Skeletal muscle satellite cell (primary cell): ENCODE data around the gene THADA.
A peak's percentile ranks its signal among the peaks of the same experiment; 100 is the strongest.
"Not testable (repeated sequence)": the region's sequence is repeated elsewhere in the genome, so short reads cannot be mapped to it uniquely, and the experiment has no call there.

Experiments used
- H3K27me3 ChIP-seq: 2 replicates; pipeline ENCODE4 v1.7.0; 2013; ENCODE audit warnings: low read length; ENCODE audit not compliant: control insufficient read depth, insufficient read depth
- H3K36me3 ChIP-seq: 2 replicates; pipeline ENCODE4 v1.7.0; 2013; ENCODE audit warnings: mild to moderate bottlenecking, control low read depth, low read length; ENCODE audit not compliant: insufficient read depth
- H3K4me1 ChIP-seq: 2 replicates; pipeline ENCODE4 v1.7.0; 2013; ENCODE audit warnings: low read length; ENCODE audit not compliant: control insufficient read depth, insufficient read depth
- H3K4me2 ChIP-seq: 2 replicates; pipeline ENCODE4 v1.7.0; 2013; ENCODE audit warnings: mild to moderate bottlenecking, low read length
- H3K4me3 ChIP-seq: 2 replicates; pipeline ENCODE4 v1.7.0; 2013; ENCODE audit warnings: low read length
- H3K9ac ChIP-seq: 2 replicates; pipeline ENCODE4 v1.7.0; 2013; ENCODE audit warnings: mild to moderate bottlenecking, low read depth, low read length, moderate library complexity
- H3K9me3 ChIP-seq: replicated peaks from 2 replicates; pipeline ENCODE4 v1.7.0; 2013; ENCODE audit warnings: mild to moderate bottlenecking, control low read depth, low read length

THADA gene

DNA sequence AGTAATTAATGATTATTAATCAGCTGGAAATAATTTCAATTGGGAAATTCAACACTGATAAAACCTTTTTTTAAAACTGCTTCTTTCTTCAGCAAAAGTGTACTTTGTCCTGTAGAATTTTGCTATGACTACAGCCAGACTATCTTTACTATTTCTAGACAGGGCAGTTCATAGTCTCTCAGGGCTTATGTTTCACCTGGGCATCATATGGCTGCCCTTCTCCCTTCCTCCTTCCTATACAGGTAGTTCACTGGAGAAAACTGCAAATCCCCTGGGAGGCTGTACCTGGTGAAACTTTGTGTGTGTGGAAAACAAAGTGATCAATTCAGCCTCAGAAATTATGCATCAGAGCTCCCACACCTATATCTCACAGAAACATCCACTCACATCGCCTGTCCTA, 38.6 kb downstream of the THADA start:
- H3K4me1 ChIP-seq = no peaks in the 10 kb centered on the region
- H3K4me2 ChIP-seq = no peak overlapping the region
- H3K9ac ChIP-seq = no peak overlapping the region
- H3K4me3 ChIP-seq = no peak overlapping the region
- H3K27me3 ChIP-seq = no peaks in the 10 kb centered on the region
- H3K36me3 ChIP-seq = peaks cover 41% of the 10 kb centered on the region
- H3K9me3 ChIP-seq = no peaks in the 10 kb centered on the region

DNA sequence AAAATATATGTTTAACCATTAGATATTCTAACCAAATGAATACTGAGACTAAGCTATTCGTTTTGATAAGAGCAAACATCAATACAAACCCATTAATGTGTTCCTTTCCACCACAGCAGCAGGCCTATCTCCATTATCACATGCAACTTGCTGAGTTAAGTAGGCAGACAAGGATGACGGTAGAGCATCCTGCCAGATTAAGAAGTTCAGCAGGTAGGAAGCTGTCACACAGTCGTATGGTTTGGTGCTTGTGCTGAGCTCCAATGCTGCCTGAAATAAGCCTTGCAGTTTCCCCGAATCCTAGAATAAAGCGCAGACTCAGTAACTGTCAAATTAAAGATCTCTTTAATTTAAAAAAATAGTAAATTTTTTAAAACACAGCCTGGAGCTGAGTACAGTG, 39.6 kb downstream of the THADA start:
- Histone ChIP-seq H3K36me3 (peaks cover 51% of the 10 kb centered on the region), H3K4me3 (no peak overlapping the region), H3K9me3 (no peaks in the 10 kb centered on the region), H3K27me3 (no peaks in the 10 kb centered on the region), H3K4me1 (no peaks in the 10 kb centered on the region), H3K4me2 (no peak overlapping the region), H3K9ac (no peak overlapping the region)

DNA sequence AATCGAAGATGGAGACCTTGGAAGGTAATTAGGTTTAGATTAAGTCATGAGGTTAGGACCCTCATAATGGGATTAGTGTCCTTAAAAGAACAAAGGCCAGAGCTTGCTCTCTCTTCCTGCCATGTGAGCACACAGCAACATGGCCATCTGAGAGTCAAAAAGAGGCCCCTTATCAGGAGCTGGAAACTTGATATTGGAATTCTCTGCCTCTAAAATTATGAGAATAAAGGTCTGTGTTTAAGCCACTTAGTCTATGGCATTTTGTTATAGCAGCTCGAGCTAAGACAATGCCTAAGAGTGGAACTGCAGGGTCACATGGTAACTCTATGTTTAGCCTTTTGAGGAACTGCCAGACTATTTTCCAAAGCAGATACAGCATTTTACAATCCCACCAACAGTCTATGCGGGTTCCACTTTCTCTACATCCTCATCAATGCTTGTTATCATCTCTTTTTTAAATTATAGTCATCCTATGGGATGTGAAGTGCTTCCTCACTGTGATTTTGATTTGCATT, 42.4 kb downstream of the THADA start:
- Histone ChIP-seq H3K4me1 (no peaks in the 10 kb centered on the region), H3K9ac (no peak overlapping the region), H3K9me3 (no peaks in the 10 kb centered on the region), H3K36me3 (peaks cover 58% of the 10 kb centered on the region), H3K4me2 (no peak overlapping the region), H3K27me3 (no peaks in the 10 kb centered on the region), H3K4me3 (no peak overlapping the region)

DNA sequence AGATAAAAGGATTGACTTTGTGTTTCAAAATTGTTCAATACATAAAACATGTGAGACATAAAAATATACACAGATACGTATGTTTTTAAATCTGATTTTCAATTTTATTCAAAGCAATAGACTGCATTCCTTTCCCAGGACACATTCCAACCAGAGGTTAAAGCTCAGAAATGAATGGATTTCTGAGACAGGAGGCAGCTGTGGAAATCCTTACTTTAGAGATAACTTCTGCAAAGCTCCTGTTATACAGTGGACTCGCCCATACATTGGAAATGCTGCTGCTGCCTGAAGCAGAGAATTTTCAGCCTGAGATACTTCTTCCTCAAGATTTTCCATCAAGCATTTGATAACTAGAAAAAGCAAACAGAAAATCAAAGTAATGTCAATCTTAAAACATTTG, 43.8 kb downstream of the THADA start:
- no peak overlapping the region for H3K4me3 ChIP-seq
- H3K9ac ChIP-seq = no peak overlapping the region
- no peaks in the 10 kb centered on the region for H3K9me3 ChIP-seq
- H3K27me3 ChIP-seq = no peaks in the 10 kb centered on the region
- H3K4me2 ChIP-seq = no peak overlapping the region
- H3K36me3 ChIP-seq = peaks cover 45% of the 10 kb centered on the region
- no peaks in the 10 kb centered on the region for H3K4me1 ChIP-seq

DNA sequence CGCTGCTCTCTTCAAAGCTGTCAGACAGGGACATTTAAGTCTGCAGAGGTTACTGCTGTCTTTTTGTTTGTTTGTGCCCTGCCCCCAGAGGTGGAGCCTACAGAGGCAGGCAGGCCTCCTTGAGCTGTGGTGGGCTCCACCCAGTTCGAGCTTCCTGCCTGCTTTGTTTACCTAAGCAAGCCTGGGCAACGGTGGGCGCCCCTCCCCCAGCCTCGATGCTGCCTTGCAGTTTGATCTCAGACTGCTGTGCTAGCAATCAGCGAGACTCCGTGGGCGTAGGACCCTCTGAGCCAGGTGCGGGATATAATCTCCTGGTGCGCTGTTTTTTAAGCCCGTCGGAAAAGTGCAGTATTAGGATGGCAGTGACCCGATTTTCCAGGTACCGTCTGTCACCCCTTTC, 47.5 kb downstream of the THADA start:
- not testable (repeated sequence) for H3K4me2 ChIP-seq, H3K9ac ChIP-seq, H3K4me1 ChIP-seq, H3K9me3 ChIP-seq, H3K27me3 ChIP-seq, H3K4me3 ChIP-seq
- peaks cover 31% of the 10 kb centered on the region for H3K36me3 ChIP-seq

DNA sequence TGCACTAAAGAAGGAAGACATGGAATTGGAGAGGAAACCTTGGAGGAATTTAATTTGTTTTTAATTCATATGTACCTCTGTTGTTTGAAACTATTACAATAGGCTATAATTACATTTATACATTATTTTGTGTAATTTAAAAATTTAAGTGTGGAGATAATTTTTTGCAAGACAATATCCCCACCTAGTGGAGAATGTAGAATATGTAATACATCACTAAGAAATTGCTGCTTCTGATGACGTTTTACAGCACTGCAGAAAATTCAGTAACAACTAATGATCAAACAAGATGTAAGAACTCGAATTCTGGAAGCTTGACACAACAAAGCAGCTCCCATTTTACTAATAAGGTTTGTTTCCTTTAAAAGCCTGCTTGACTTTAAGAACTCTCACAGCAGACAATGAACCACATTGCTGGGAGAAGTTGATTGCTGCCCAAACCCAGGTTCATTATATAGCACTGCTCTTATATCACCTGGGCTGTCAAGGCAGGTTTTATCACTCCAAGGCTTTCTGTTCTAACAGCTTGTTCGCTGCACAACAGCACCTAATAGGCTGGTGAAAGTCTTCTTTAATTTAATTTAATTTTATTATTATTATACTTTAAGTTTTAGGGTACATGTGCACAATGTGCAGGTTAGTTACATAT, 53.4 kb downstream of the THADA start:
- H3K4me3 ChIP-seq = no peak overlapping the region
- no peaks in the 10 kb centered on the region for H3K27me3 ChIP-seq
- H3K9me3 ChIP-seq = no peaks in the 10 kb centered on the region
- H3K9ac ChIP-seq = peak overlapping the region; percentile 71
- H3K4me1 ChIP-seq = peaks cover 39% of the 10 kb centered on the region
- H3K4me2 ChIP-seq = no peak overlapping the region
- no peaks in the 10 kb centered on the region for H3K36me3 ChIP-seq

DNA sequence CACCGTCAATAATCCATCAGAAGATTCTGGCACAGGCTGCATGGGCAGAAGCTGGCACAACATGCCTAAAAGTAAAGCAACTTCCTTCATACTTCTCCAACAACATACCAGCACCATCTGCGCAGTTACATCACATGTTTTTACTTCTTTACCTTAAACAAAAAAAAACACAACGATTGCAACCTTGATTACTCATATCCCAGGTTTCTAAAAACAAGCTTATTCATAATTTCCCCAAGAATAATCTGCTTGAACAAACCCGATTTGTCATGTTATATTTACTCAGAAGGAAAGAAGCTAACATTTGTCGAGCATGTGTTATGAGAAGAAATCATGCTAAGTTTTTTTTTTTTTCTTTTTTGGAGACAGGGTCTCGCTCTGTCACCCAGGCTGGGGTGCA, 54.7 kb downstream of the THADA start:
- peak overlapping the region; percentile 71 for H3K9ac ChIP-seq
- no peaks in the 10 kb centered on the region for H3K27me3 ChIP-seq
- no peak overlapping the region for H3K4me3 ChIP-seq
- no peaks in the 10 kb centered on the region for H3K36me3 ChIP-seq
- H3K9me3 ChIP-seq = no peaks in the 10 kb centered on the region
- peaks cover 39% of the 10 kb centered on the region for H3K4me1 ChIP-seq
- no peak overlapping the region for H3K4me2 ChIP-seq

DNA sequence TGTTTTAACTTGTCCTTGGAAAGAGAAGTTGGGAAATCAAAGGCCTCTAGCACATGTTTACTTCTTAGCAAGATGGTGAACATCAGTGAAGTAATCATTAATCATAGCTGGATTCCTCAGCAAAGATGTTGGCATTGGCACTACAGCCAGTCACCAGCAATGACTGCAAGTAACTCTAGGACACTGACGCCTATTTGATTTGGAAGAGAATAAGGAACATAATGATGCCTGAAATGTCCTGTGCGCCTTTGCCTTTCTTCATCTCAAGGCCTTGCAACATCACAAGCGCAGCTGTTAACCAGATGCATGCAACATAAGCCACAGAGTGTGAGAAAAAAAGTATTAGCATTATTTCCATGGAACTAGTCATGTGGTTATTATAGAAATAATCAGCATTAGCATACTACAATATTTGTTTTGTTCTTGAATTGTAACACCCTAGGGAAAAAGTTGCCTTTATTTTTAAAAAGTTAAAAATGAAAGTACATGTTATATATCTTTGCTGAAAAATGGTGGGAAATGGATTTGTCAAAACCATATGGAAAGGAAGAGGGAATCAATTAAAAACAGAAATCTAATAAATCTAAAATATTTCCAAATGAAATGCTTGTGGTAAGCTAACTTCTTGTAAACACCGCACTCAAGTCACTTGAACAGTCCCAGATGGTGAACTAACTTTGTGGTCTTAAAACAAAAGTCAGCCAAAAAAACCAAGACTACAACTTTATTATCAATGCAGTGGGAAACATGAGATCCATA, 55.6 kb downstream of the THADA start:
- peaks cover 39% of the 10 kb centered on the region for H3K4me1 ChIP-seq
- H3K4me2 ChIP-seq = peak overlapping the region; percentile 9
- no peaks in the 10 kb centered on the region for H3K9me3 ChIP-seq
- no peak overlapping the region for H3K4me3 ChIP-seq
- no peaks in the 10 kb centered on the region for H3K27me3 ChIP-seq
- no peaks in the 10 kb centered on the region for H3K36me3 ChIP-seq
- H3K9ac ChIP-seq = peak overlapping the region; percentile 71

DNA sequence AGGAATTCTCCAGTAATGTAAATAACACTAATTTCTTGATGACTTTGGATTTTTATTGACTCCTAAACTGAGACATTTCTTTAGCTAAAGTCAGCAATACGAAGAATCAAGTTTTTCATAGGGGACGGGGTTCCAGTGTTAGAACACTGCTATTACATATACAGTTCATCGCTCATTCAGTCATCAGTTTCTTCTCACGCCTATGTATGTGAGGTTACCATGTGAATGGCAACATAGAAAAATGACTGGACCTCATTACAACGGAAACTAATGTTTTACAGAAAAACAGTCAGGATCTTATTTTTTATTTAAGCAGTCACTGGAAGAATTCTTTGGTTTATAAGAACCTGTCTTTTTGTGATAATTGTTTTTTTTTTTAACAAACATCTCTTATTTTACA, 56.4 kb downstream of the THADA start:
- H3K9ac ChIP-seq = peak overlapping the region; percentile 57
- H3K9me3 ChIP-seq = no peaks in the 10 kb centered on the region
- no peaks in the 10 kb centered on the region for H3K27me3 ChIP-seq
- peaks cover 39% of the 10 kb centered on the region for H3K4me1 ChIP-seq
- no peaks in the 10 kb centered on the region for H3K36me3 ChIP-seq
- no peak overlapping the region for H3K4me3 ChIP-seq
- H3K4me2 ChIP-seq = no peak overlapping the region

DNA sequence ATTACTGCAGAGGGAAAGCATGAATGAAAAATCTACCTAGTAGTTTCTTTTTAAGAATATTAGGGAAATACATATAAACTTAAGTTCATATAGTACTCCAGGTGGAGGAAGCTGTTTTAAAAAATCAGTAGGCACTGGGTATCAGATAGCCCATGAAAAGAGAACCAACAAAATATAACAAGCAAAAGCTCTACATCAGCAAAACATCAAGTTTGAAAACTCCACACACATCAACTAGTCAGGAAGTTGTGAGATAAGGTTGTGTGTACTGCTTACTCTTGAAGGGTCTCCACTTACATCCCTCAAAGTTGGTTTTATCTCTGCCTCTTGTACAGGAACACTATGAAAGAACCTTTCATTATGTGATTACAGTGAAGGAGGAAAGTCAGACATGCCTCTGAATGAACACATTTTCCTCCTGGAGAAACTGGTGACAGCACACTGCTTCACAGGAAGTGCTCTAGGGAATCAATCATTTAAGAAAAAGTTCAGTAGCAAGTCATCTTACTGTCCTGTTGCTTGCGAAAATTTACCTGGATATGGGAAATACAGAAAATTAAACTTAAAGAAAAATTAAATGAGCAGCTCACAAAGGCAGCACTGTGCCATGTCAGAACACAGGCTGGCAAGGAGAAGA, 57.7 kb downstream of the THADA start:
- H3K4me1 ChIP-seq = peaks cover 39% of the 10 kb centered on the region
- H3K4me3 ChIP-seq = no peak overlapping the region
- H3K36me3 ChIP-seq = no peaks in the 10 kb centered on the region
- peak overlapping the region; percentile 4 for H3K9ac ChIP-seq
- H3K9me3 ChIP-seq = no peaks in the 10 kb centered on the region
- no peak overlapping the region for H3K4me2 ChIP-seq
- no peaks in the 10 kb centered on the region for H3K27me3 ChIP-seq

DNA sequence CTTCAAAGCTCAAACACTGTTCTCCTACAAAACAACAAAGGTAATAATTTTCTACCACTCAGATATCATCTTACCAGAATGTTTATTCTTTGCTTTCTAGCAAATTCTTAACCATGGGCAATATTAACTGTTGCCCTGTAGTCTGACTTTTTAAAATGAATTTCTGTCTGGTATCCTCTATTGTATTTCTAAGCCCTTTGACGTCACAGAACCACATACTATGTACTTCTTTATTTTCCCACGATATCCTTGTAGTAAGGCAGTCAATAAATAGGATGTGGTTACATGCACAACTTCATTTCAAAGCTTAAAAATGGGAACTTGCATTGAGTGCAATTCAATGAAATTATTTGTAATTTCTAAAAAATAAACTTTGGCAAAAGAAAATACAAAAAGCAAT, 58.7 kb downstream of the THADA start:
- Histone ChIP-seq H3K9me3 (no peaks in the 10 kb centered on the region), H3K4me2 (no peak overlapping the region), H3K4me1 (peaks cover 38% of the 10 kb centered on the region), H3K27me3 (no peaks in the 10 kb centered on the region), H3K36me3 (no peaks in the 10 kb centered on the region), H3K4me3 (no peak overlapping the region), H3K9ac (no peak overlapping the region)
